K562 (cell line): ENCODE measurements around the gene TM4SF5. TPM values are rescaled to one million over a fixed set of nuclear protein-coding genes. Genes with fewer than 3 reads are reported as not detected.

ENCODE experiments used
- ATAC-seq: fragments of 200-7000 bp; cut with Tn5 transposase; 3 replicates; pipeline ENCODE4 v1.9.1; 2020; ENCODE audit warnings: moderate library complexity
- BruUV-seq: library from RNA; stranded (reverse); fragments of 400-500 nt; replicated peaks from 2 replicates; lab custom pipeline; 2021; lab: Mats Ljungman, UMichigan
- CTCF ChIA-PET: fragments of 300-600 bp; formaldehyde crosslinking; extraction: SDS; loops from one replicate; lab custom pipeline; 2021; ENCODE audit warnings: low intra/inter-chr PET ratio; lab: Yijun Ruan, JAX
- POLR2A ChIA-PET: fragments of 300-600, 350-650 bp; sonication (Branson Sonifier 250); formaldehyde crosslinking; extraction: SDS; loops from one replicate; lab custom pipeline; 2021; ENCODE audit warnings: antibody characterized with exemption, inconsistent platforms; lab: Yijun Ruan, JAX
- DNase-seq, 4 experiments: peaks; one replicate each; pipeline versions ENCODE4 v3.0.0 to v3.0.0-alpha.2; 2011 to 2018; ENCODE audit warnings: low spot score in 3 of 4, mixed read lengths in 3 of 4; ENCODE audit errors: extremely low read depth in 1 of 4
- FAIRE-seq: peaks from 2 replicates; lab custom pipeline; 2011; peaks lifted over from hg19 to GRCh38; lab: Jason Lieb, UNC
- H2AFZ ChIP-seq: 2 replicates; pipeline ENCODE4 v1.6.0; 2011; ENCODE audit warnings: low read depth, low read length, control low read depth, inconsistent platforms
- H3K27ac ChIP-seq: fragments of 200-600 bp; 3 replicates; pipeline ENCODE4 v1.8.0; 2011; ENCODE audit warnings: low read depth, mild to moderate bottlenecking, control low read depth, inconsistent platforms, low read length, moderate library complexity, mixed read lengths; ENCODE audit errors: extremely low read depth
- H3K27me3 ChIP-seq, 2 experiments: fragments of 300-600 bp in 1 of 2; 2 replicates in 1 of 2; 3 replicates in 1 of 2; pipeline versions ENCODE4 v1.6.0 to v1.8.0; 2011; ENCODE audit warnings: inconsistent platforms in 2 of 2, low read length in 2 of 2, mild to moderate bottlenecking in 1 of 2, mixed read lengths in 1 of 2, moderate library complexity in 1 of 2; ENCODE audit not compliant: control insufficient read depth in 2 of 2, insufficient read depth in 2 of 2
- H3K36me3 ChIP-seq: fragments of 300-600 bp; 3 replicates; pipeline ENCODE4 v1.8.0; 2011; ENCODE audit warnings: mild to moderate bottlenecking, low read length, inconsistent platforms; ENCODE audit not compliant: control insufficient read depth, insufficient read depth
- H3K4me1 ChIP-seq, 2 experiments: fragments of 200-600 bp in 1 of 2; replicated peaks in 1 of 2; 2 replicates in 1 of 2; 3 replicates in 1 of 2; pipeline versions ENCODE4 v1.5.1 to v1.8.0; 2011; ENCODE audit warnings: inconsistent platforms in 2 of 2, low read length in 2 of 2, mild to moderate bottlenecking in 1 of 2, mixed read lengths in 1 of 2, moderate library complexity in 1 of 2; ENCODE audit not compliant: control insufficient read depth in 2 of 2, insufficient read depth in 2 of 2
- H3K4me2 ChIP-seq: 2 replicates; pipeline ENCODE4 v1.6.1; 2011; ENCODE audit warnings: low read length, control low read depth, inconsistent platforms, mixed read lengths; ENCODE audit not compliant: insufficient read depth
- H3K4me3 ChIP-seq: fragments of 200-600 bp; sonication (generic), shearing (Covaris generic); 2 replicates; pipeline ENCODE4 v1.5.1; 2016; ENCODE audit warnings: control low read depth, inconsistent platforms
- H3K79me2 ChIP-seq: fragments of 200-600 bp; 3 replicates; pipeline ENCODE4 v1.8.0; 2011; ENCODE audit warnings: low read length, inconsistent platforms; ENCODE audit not compliant: control insufficient read depth, insufficient read depth
- H3K9ac ChIP-seq, 2 experiments: 2 replicates each; pipeline versions ENCODE4 v1.6.0 to v1.6.1; 2011; ENCODE audit warnings: low read depth in 2 of 2, low read length in 2 of 2, control low read depth in 1 of 2, inconsistent platforms in 1 of 2, mild to moderate bottlenecking in 1 of 2, mixed read lengths in 1 of 2; ENCODE audit not compliant: insufficient read depth in 1 of 2
- H3K9me1 ChIP-seq: one replicate; pipeline ENCODE4 v1.6.0; 2011; ENCODE audit warnings: inconsistent platforms, mild to moderate bottlenecking, low read length, moderate library complexity; ENCODE audit not compliant: control insufficient read depth, insufficient read depth
- H3K9me3 ChIP-seq: replicated peaks from 2 replicates; pipeline ENCODE4 v1.5.1; 2011; ENCODE audit warnings: low read depth, low read length, inconsistent platforms; ENCODE audit not compliant: control insufficient read depth, insufficient read depth
- H4K20me1 ChIP-seq: replicated peaks from 2 replicates; pipeline ENCODE4 v1.6.1; 2011; ENCODE audit warnings: low read length, inconsistent platforms, mixed read lengths; ENCODE audit not compliant: control insufficient read depth, insufficient read depth
- ARID2 ChIP-seq: fragments of 450-650 bp; IDR thresholded peaks from 2 replicates; pipeline ENCODE4 v1.6.1; 2017; ENCODE audit warnings: antibody characterized with exemption, mild to moderate bottlenecking
- ETV1 ChIP-seq: fragments of 450-650 bp; conservative IDR thresholded peaks from 2 replicates; pipeline ENCODE4 v1.6.1; 2016; ENCODE audit warnings: missing genetic modification characterization, control low read depth, low read depth, missing compliant biosample characterization
- EZH2 ChIP-seq: IDR thresholded peaks from 2 replicates; pipeline ENCODE4 v1.6.1; 2012; ENCODE audit warnings: low read depth, mild to moderate bottlenecking, inconsistent platforms, low read length, borderline replicate concordance
- FOXK1 ChIP-seq: sonication (generic); formaldehyde crosslinking; IDR thresholded peaks from 2 replicates; pipeline ENCODE4 v1.8.0; 2022; ENCODE audit warnings: missing genetic modification reagents, mild to moderate bottlenecking, borderline replicate concordance
- HEY1 ChIP-seq: fragments of 250-450 bp; sonication (Bioruptor Pico); IDR thresholded peaks from 2 replicates; pipeline ENCODE4 v1.5.0; 2020; ENCODE audit warnings: mild to moderate bottlenecking, moderate library complexity, borderline replicate concordance
- MCM3 ChIP-seq: fragments of 450-650 bp; IDR thresholded peaks from 2 replicates; pipeline ENCODE4 v1.6.1; 2016
- NCOR1 ChIP-seq: fragments of 450-650 bp; IDR thresholded peaks from 2 replicates; pipeline ENCODE4 v1.6.1; 2016; ENCODE audit warnings: mild to moderate bottlenecking, moderate library complexity
- NFIX ChIP-seq: fragments of 250-450 bp; sonication (Bioruptor Pico); IDR thresholded peaks from 2 replicates; pipeline ENCODE4 v1.4.0; 2020; ENCODE audit warnings: low read depth, mild to moderate bottlenecking, moderate library complexity
- NFRKB ChIP-seq: fragments of 450-650 bp; IDR thresholded peaks from 2 replicates; pipeline ENCODE4 v1.6.1; 2016; ENCODE audit warnings: low read depth
- NFXL1 ChIP-seq: fragments of 450-650 bp; formaldehyde crosslinking; IDR thresholded peaks from 2 replicates; pipeline ENCODE4 v1.4.0; 2021; ENCODE audit warnings: mild to moderate bottlenecking
- NR1H2 ChIP-seq: sonication (generic); formaldehyde crosslinking; IDR thresholded peaks from 2 replicates; pipeline ENCODE4 v1.4.0; 2020; ENCODE audit warnings: mild to moderate bottlenecking, missing genetic modification reagents
- NUFIP1 ChIP-seq: fragments of 450-650 bp; IDR thresholded peaks from 2 replicates; pipeline ENCODE4 v1.6.1; 2018; ENCODE audit not compliant: partially characterized antibody
- SMC3 ChIP-seq: conservative IDR thresholded peaks from 2 replicates; pipeline ENCODE4 v1.6.1; 2011; ENCODE audit warnings: low read depth, low read length, improper control_type of control experiment; ENCODE audit not compliant: insufficient read depth
- ZBTB17 ChIP-seq: fragments of 450-650 bp; formaldehyde crosslinking; IDR thresholded peaks from 2 replicates; pipeline ENCODE4 v1.4.0; 2020; ENCODE audit warnings: mild to moderate bottlenecking
- ZBTB9 ChIP-seq: fragments of 450-650 bp; formaldehyde crosslinking; IDR thresholded peaks from 2 replicates; pipeline ENCODE4 v1.4.0; 2020; ENCODE audit warnings: mild to moderate bottlenecking, moderate library complexity
- ZFP91 ChIP-seq: sonication (generic); formaldehyde crosslinking; IDR thresholded peaks from 2 replicates; pipeline ENCODE4 v1.8.0; 2022; ENCODE audit warnings: mild to moderate bottlenecking, missing genetic modification reagents
- ZFX ChIP-seq: sonication (generic); formaldehyde crosslinking; IDR thresholded peaks from 2 replicates; pipeline ENCODE4 v1.8.0; 2022; ENCODE audit warnings: mild to moderate bottlenecking, missing genetic modification reagents, moderate library complexity
- ZKSCAN8 ChIP-seq: fragments of 200-800 bp; sonication (Bioruptor generic); IDR thresholded peaks from 2 replicates; pipeline ENCODE4 v1.6.1; 2016; ENCODE audit warnings: missing genetic modification characterization, missing compliant biosample characterization
- WGBS: fragments of 100-300 bp; shearing (Covaris generic); methylation state at CpG from one replicate; pipeline ENCODE4 v1.1.6; 2016; ENCODE audit warnings: low coverage, mixed read lengths; ENCODE audit not compliant: insufficient coverage; ENCODE audit errors: missing lambda C conversion rate; 5-methylcytosine and 5-hydroxymethylcytosine counted together
- in situ Hi-C: fragments of 300-500 bp; cut with MboI; formaldehyde crosslinking; loops from 4 replicates; pipeline ENCODE4 v1.15.0; 2018; ENCODE audit warnings: inconsistent platforms, mixed read lengths
- intact Hi-C: fragments of 100-400 bp; cut with micrococcal nuclease; formaldehyde crosslinking; loops from 2 replicates; pipeline ENCODE4 v1.14.2; 2022
- polyA plus RNA-seq, 8 experiments: library from polyadenylated mRNA; depleted of rRNA in 4 of 8; stranded (reverse) in 5 of 8; unstranded in 3 of 8; fragments of >200 nt; fragmentation: Nextera tagmentation in 2 of 8; fragmentation: Illumina TruSeq in 1 of 8; extraction: Ambion mirVana in 2 of 8; extraction: Trizol in 1 of 8; gene quantifications; 2 replicates each; pipeline versions ENCODE4 v1.2.1 to v1.2.3, GENCODE V29; 2011 to 2014; ENCODE audit warnings: inconsistent platforms in 1 of 8, missing spikeins in 1 of 8
- total RNA-seq, 7 experiments: library from RNA; depleted of rRNA in 6 of 7; stranded (reverse); fragments of >200 nt in 6 of 7; fragmentation: Illumina TruSeq in 2 of 7; extraction: Trizol in 2 of 7; gene quantifications; 2 replicates each; pipeline versions ENCODE4 v1.2.1 to v1.2.3, GENCODE V29; 2011 to 2021; ENCODE audit warnings: low replicate concordance in 1 of 7

Gene TM4SF5
- total and polyA plus RNA-seq, 9 of the 15 experiments (the other 6 are each of a cell fraction or from before 2014, with no cell fraction given), result not detected

- POLR2A ChIA-PET, result no interaction called here
- Histone ChIP-seq H3K4me2 (no peak overlapping the region), H3K79me2 (no peaks in the 10 kb centered on the region), H3K27ac (no peak overlapping the region), H4K20me1 (no peaks in the 10 kb centered on the region), H3K4me1 (no peaks in the 10 kb centered on the region), H3K36me3 (no peaks in the 10 kb centered on the region), H2AFZ (no peak overlapping the region), H3K4me3 (no peak overlapping the region), H3K27me3 (peaks cover 12 to 15% of the 10 kb centered on the region in 2 experiments), H3K9me3 (no peaks in the 10 kb centered on the region), H3K9ac (no peak overlapping the region), H3K9me1 (no peaks in the 10 kb centered on the region)
- WGBS, result 7% methylated on average over 7 of the region's 9 CpGs
- TF ChIP-seq FOXK1 (CRISPR knock-in tag) (no peak), ZKSCAN8 (CRISPR knock-in tag) (no peak), ETV1 (no peak), NFXL1 (CRISPR knock-in tag) (no peak), ARID2 (no peak), NFIX (no peak), EZH2 (no peak), NUFIP1 (no peak), ZBTB17 (CRISPR knock-in tag) (no peak), ZFP91 (no peak), NR1H2 (no peak), HEY1 (CRISPR knock-in tag) (no peak), MCM3 (no peak), NCOR1 (no peak), SMC3 (no peak), ZBTB9 (CRISPR knock-in tag) (no peak), NFRKB (no peak), ZFX (CRISPR knock-in tag) (no peak)
- intact Hi-C loops (no loop called here), in situ Hi-C loops (no loop called here)
- BruUV-seq, result no TSS peak
- ATAC-seq (no peak), DNase-seq (no peak), FAIRE-seq (no peak)
- CTCF ChIA-PET, result no interaction called here
These were observed 5.0 kb upstream of the TM4SF5 start for GRCh38 chr17:4766723-4767122.
